Activated CD8-positive, alpha-beta T cell treated with anti-CD3 and anti-CD28 coated beads for 36 hours (primary cell): ENCODE results near the gene CXCR4. TPM values are rescaled to one million over a fixed set of nuclear protein-coding genes. Genes with fewer than 3 reads are reported as not detected.

Experiments
- ATAC-seq: fragments of 200-7000 bp; cut with Tn5 transposase; one replicate; pipeline ENCODE4 v1.10.0; 2021; ENCODE audit warnings: mild to moderate bottlenecking, moderate library complexity
- CTCF ChIA-PET: fragments of 350-600 bp; sonication (Branson Sonifier 250); formaldehyde crosslinking; loops from one replicate; lab custom pipeline; 2021; ENCODE audit warnings: antibody characterized with exemption; lab: Charles Lee
- POLR2A ChIA-PET: fragments of 350-600 bp; sonication (Branson Sonifier 250); formaldehyde crosslinking; loops from one replicate; lab custom pipeline; 2021; ENCODE audit warnings: antibody characterized with exemption; lab: Charles Lee
- DNase-seq: peaks from one replicate; pipeline ENCODE4 v3.0.0-alpha.2; 2020
- H3K27ac Mint-ChIP-seq: one replicate; pipeline ENCODE4 v1.8.0; 2021; ENCODE audit warnings: mild to moderate bottlenecking, mixed read lengths
- H3K27me3 Mint-ChIP-seq: one replicate; pipeline ENCODE4 v1.8.0; 2021; ENCODE audit warnings: mixed read lengths
- H3K36me3 Mint-ChIP-seq: one replicate; pipeline ENCODE4 v1.8.0; 2021; ENCODE audit warnings: low read depth, mixed read lengths
- H3K4me1 Mint-ChIP-seq: one replicate; pipeline ENCODE4 v1.8.0; 2021; ENCODE audit warnings: low read depth, mixed read lengths
- H3K4me3 Mint-ChIP-seq: one replicate; pipeline ENCODE4 v1.8.0; 2021; ENCODE audit warnings: mild to moderate bottlenecking, moderate library complexity, mixed read lengths
- H3K9me3 Mint-ChIP-seq: one replicate; pipeline ENCODE4 v1.8.0; 2021; ENCODE audit warnings: mixed read lengths
- intact Hi-C: fragments of 100-400 bp; cut with micrococcal nuclease; formaldehyde crosslinking; loops from one replicate; pipeline ENCODE4 v1.10.0; 2022
- total RNA-seq, 2 experiments: library from RNA; stranded (reverse); gene quantifications; one replicate each; pipeline ENCODE4 v1.2.3, GENCODE V29; 2021
- TF ChIP-seq, protein P1 (sequence below): fragments of 200-600 bp; IDR thresholded peaks from one replicate; pipeline ENCODE4 v1.8.0; 2022; ENCODE audit warnings: antibody characterized with exemption, mild to moderate bottlenecking

The CXCR4 gene
- total RNA-seq, 2 experiments from 2014 or later: 97.0 to 103 TPM

DNA sequence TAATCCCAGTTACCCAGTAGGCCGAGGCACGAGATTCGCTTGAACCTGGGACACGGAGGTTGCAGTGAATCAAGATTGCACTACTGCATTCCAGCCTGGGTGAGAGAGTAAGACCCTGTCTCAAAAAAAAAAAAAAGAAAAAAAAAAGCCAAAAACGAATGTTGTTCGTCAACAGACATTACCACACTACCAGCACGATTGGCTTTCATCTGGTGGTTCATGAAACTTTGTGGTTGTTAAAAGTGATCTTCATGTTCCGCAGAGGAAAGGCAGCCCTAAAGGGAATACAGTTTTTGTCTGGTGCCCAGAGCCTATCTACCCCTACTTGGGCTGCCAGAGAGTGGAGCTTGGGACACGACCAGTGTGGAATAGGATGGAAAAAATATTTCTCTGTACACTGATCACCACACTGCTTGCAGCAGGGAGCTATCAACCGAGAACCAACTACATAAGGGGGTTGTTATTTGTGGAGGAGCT is 13.6 kb upstream of the CXCR4 start:
- POLR2A ChIA-PET: interaction anchor here (0.9 to 4.8 kb wide), 9 partner anchors 12 to 256 kb away, joined by 3 to 28 read pairs (median 6); no protein-coding TSS in a partner anchor

DNA sequence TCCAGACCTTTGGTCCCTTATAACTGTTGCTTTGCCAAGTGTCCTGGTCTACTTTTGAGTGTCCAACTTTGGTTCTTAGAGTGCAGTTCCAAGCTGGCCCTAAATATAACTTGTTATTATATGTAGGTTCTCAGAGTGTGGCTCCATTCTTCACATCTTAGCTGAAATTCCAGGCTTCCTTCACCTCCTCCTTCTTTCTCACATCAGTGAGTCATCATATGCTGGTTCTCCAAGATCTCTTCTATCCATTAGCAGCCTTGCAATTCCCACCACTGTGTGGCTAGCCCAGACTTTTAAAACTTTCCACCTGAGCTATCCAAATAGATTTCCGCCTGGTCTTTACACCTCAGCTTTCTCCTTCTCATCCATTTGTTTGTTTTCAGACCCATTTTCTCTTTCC is 12.6 kb upstream of the CXCR4 start:
- no peaks in the 10 kb centered on the region for H3K9me3 Mint-ChIP-seq
- H3K4me1 Mint-ChIP-seq: peaks cover 95% of the 10 kb centered on the region
- peaks cover 4% of the 10 kb centered on the region for H3K27me3 Mint-ChIP-seq
- ATAC-seq (no peak), DNase-seq (no peak)
- no peak overlapping the region for H3K4me3 Mint-ChIP-seq
- no peaks in the 10 kb centered on the region for H3K36me3 Mint-ChIP-seq
- intact Hi-C loops: loop anchor here (5.0 kb wide), 4 partner anchors 73 to 213 kb away; partner anchors contain the start of gene DARS1
- ChIA-PET POLR2A (interaction anchor here (1.4 to 4.8 kb wide), 5 partner anchors 11 to 252 kb away, joined by 3 to 28 read pairs (median 8); no protein-coding TSS in a partner anchor), CTCF (interaction anchor here (0.7 to 2.8 kb wide), 7 partner anchors 11 to 254 kb away, joined by 3 to 10 read pairs (median 5); no protein-coding TSS in a partner anchor)
- TF ChIP-seq, protein P1, sequence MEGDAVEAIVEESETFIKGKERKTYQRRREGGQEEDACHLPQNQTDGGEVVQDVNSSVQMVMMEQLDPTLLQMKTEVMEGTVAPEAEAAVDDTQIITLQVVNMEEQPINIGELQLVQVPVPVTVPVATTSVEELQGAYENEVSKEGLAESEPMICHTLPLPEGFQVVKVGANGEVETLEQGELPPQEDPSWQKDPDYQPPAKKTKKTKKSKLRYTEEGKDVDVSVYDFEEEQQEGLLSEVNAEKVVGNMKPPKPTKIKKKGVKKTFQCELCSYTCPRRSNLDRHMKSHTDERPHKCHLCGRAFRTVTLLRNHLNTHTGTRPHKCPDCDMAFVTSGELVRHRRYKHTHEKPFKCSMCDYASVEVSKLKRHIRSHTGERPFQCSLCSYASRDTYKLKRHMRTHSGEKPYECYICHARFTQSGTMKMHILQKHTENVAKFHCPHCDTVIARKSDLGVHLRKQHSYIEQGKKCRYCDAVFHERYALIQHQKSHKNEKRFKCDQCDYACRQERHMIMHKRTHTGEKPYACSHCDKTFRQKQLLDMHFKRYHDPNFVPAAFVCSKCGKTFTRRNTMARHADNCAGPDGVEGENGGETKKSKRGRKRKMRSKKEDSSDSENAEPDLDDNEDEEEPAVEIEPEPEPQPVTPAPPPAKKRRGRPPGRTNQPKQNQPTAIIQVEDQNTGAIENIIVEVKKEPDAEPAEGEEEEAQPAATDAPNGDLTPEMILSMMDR: no peak
- H3K27ac Mint-ChIP-seq: peak overlapping the region; percentile 87

More for the DNA sequence above, 13.6 kb upstream of the CXCR4 start:
- peak overlapping the region; percentile 87 for H3K27ac Mint-ChIP-seq
- TF ChIP-seq, protein P1: no peak
- ATAC-seq: peak; percentile 13
- H3K27me3 Mint-ChIP-seq: peaks cover 5% of the 10 kb centered on the region
- H3K4me3 Mint-ChIP-seq: peak overlapping the region; percentile 57
- CTCF ChIA-PET: interaction anchor here (0.8 to 2.8 kb wide), 7 partner anchors 12 to 253 kb away, joined by 3 to 10 read pairs (median 4); no protein-coding TSS in a partner anchor
- H3K4me1 Mint-ChIP-seq: peaks cover 96% of the 10 kb centered on the region
- intact Hi-C loops: loop anchor here (5.0 kb wide), 4 partner anchors 74 to 214 kb away; partner anchors contain the start of gene DARS1
- DNase-seq: peak; percentile 55
- H3K9me3 Mint-ChIP-seq: no peaks in the 10 kb centered on the region
- no peaks in the 10 kb centered on the region for H3K36me3 Mint-ChIP-seq

DNA sequence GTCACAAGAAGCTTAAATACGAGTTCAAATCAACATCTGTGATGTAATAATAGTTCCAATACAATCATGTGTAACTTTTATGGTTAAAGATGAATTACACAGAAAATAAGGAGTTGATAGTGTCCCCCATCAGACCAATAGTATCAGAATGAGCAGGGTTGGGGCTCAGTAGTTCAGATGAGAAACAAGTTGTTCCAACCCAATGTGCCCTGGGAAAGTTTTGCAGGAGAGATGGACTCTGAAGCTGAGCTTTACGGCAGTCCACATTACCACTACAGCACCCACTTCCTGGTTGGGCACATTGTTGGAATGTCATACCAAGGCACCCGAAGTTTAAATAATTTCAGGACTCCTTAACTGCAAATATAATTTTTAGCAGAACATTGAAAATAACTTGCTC is 12.1 kb upstream of the CXCR4 start:
- TF ChIP-seq, protein P1: no peak
- POLR2A ChIA-PET: interaction anchor here (0.6 to 4.8 kb wide), 11 partner anchors 10 to 254 kb away, joined by 3 to 28 read pairs (median 4); partner anchors contain the start of gene MCM6
- ATAC-seq (no peak), DNase-seq (no peak)
- CTCF ChIA-PET: interaction anchor here (0.7 to 2.0 kb wide), 4 partner anchors 212 to 254 kb away, joined by 3 to 5 read pairs (median 4); no protein-coding TSS in a partner anchor
- Mint-ChIP-seq H3K27me3 (peaks cover 3% of the 10 kb centered on the region), H3K36me3 (no peaks in the 10 kb centered on the region), H3K4me1 (peaks cover 94% of the 10 kb centered on the region), H3K27ac (peak overlapping the region; percentile 86), H3K9me3 (no peaks in the 10 kb centered on the region), H3K4me3 (peak overlapping the region; percentile 55)
- intact Hi-C loops: loop anchor here (5.0 kb wide), 4 partner anchors 73 to 213 kb away; partner anchors contain the start of gene DARS1

DNA sequence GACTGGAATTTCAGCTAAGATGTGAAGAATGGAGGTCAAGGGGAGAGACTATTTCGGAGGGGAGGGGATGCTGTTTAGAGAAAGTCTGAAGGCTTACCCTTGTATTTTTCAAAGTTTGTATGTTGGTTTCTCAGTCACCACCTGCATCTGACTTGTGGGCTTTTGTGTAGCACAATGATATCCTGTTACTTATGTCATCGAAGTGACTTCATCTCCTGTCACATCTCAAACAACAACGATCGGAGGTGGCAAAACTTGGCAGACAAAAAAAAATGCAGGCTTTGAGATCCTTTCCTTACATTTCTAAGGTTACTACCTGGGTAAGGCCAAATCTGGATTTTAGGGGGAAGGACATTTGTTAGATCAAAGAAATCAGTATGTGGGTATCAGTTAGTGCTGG is 11.7 kb upstream of the CXCR4 start:
- CTCF ChIA-PET: interaction anchor here (1.1 to 2.0 kb wide), 3 partner anchors 211 to 255 kb away, joined by 4 to 5 read pairs (median 5); no protein-coding TSS in a partner anchor
- H3K36me3 Mint-ChIP-seq: no peaks in the 10 kb centered on the region
- H3K4me3 Mint-ChIP-seq: peak overlapping the region; percentile 55
- POLR2A ChIA-PET: interaction anchor here (0.6 to 3.3 kb wide), 11 partner anchors 10 to 254 kb away, joined by 3 to 11 read pairs (median 4); partner anchors contain the start of gene MCM6
- H3K27ac Mint-ChIP-seq: peak overlapping the region; percentile 86
- no peaks in the 10 kb centered on the region for H3K9me3 Mint-ChIP-seq
- ATAC-seq (peak; percentile 17), DNase-seq (peak; percentile 54)
- TF ChIP-seq, protein P1: no peak
- intact Hi-C loops: no loop called here
- peaks cover 94% of the 10 kb centered on the region for H3K4me1 Mint-ChIP-seq
- peaks cover 3% of the 10 kb centered on the region for H3K27me3 Mint-ChIP-seq
